Mesodermal cell (in vitro differentiated cells): ENCODE results near the gene IL13.

Source experiments
- H3K27ac ChIP-seq: 2 replicates; pipeline ENCODE4 v1.7.0; 2013; ENCODE audit warnings: mild to moderate bottlenecking, low read depth, low read length, moderate library complexity; ENCODE audit not compliant: severe bottlenecking
- H3K36me3 ChIP-seq: 2 replicates; pipeline ENCODE4 v1.7.1; 2013; ENCODE audit warnings: mild to moderate bottlenecking, low read length, moderate library complexity; ENCODE audit not compliant: control insufficient read depth, insufficient read depth
- H3K4me1 ChIP-seq: one replicate; pipeline ENCODE4 v1.7.1; 2013; ENCODE audit warnings: mild to moderate bottlenecking, low read length; ENCODE audit not compliant: insufficient read depth, control insufficient read depth, poor library complexity, severe bottlenecking
- H3K4me3 ChIP-seq: 2 replicates; pipeline ENCODE4 v1.7.0; 2013; ENCODE audit warnings: low read length, control low read depth, mild to moderate bottlenecking; ENCODE audit not compliant: insufficient read depth, poor library complexity, severe bottlenecking; ENCODE audit errors: extremely low read depth
- H3K9me3 ChIP-seq: 2 replicates; pipeline ENCODE4 v1.7.1; 2013; ENCODE audit warnings: mild to moderate bottlenecking, low read length, moderate library complexity; ENCODE audit not compliant: control insufficient read depth
- WGBS, 2 experiments: methylation state at CpG; one replicate each; pipeline ENCODE4 v1.1.5; 2013; ENCODE audit warnings: missing lambda C conversion rate in 2 of 2; ENCODE audit not compliant: insufficient coverage in 2 of 2; 5-methylcytosine and 5-hydroxymethylcytosine counted together

The IL13 gene

GRCh38 chr5:132673488-132673887 lies 15.5 kb downstream of the IL13 start:
- WGBS, 2 experiments: 100% methylated on average over 1 of the region's 1 CpG; no CpG with 5 or more reads in 1 of the 2 experiments
- no peaks in the 10 kb centered on the region for H3K36me3 ChIP-seq

DNA sequence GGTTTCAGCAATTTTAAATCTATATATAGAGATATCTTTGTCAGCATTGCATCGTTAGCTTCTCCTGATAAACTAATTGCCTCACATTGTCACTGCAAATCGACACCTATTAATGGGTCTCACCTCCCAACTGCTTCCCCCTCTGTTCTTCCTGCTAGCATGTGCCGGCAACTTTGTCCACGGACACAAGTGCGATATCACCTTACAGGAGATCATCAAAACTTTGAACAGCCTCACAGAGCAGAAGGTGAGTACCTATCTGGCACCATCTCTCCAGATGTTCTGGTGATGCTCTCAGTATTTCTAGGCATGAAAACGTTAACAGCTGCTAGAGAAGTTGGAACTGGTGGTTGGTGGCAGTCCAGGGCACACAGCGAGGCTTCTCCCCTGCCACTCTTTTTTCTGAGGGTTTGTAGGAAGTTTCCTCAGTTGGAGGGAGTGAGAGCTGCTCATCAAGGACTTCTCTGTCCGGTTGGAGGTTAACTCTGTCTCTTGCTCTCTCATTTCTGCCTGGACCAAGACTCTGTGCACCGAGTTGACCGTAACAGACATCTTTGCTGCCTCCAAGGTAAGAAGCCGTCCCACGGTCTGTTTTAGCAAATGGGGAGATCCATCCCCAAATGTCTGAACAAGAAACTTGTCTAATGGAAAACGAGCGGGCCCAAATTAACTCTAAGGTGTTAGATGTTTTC lies 16.1 kb downstream of the IL13 start, which contains the start of gene IL4:
Gene IL4, plus strand, starts transcription at position 51 of the 692 bp plus-strand sequence. Its CDS starts 62 bp downstream, at position 113.
- WGBS, 2 experiments: 83 to 87% methylated on average over 12 to 14 of the region's 14 CpGs
- Histone ChIP-seq H3K27ac (no peak within 1 kb of the TSS), H3K36me3 (no peaks in the 10 kb centered on the region), H3K4me1 (peaks cover 18% of the 10 kb centered on the region), H3K4me3 (no peak within 1 kb of the TSS), H3K9me3 (no peaks in the 10 kb centered on the region)

More at GRCh38 chr5:132673488-132673887, 15.5 kb downstream of the IL13 start:
- peaks cover 18% of the 10 kb centered on the region for H3K4me1 ChIP-seq
- H3K9me3 ChIP-seq: no peaks in the 10 kb centered on the region
- H3K4me3 ChIP-seq: no peak overlapping the region
- no peak overlapping the region for H3K27ac ChIP-seq

- H3K4me1 ChIP-seq: peaks cover 20% of the 10 kb centered on the region
- WGBS, 2 experiments: 93 to 94% methylated on average over 7 to 9 of the region's 13 CpGs
- no peak overlapping the region for H3K4me3 ChIP-seq
- no peaks in the 10 kb centered on the region for H3K36me3 ChIP-seq
- H3K9me3 ChIP-seq: no peaks in the 10 kb centered on the region
- H3K27ac ChIP-seq: no peak overlapping the region
These were observed 16.9 kb downstream of the IL13 start for GRCh38 chr5:132674671-132675506.

GRCh38 chr5:132675936-132676689 lies 18.1 kb downstream of the IL13 start:
- H3K36me3 ChIP-seq: no peaks in the 10 kb centered on the region
- H3K27ac ChIP-seq: no peak overlapping the region
- 94 to 96% methylated on average over 6 to 8 of the region's 11 CpGs for WGBS, 2 experiments

GRCh38 chr5:132677191-132677590 lies 19.2 kb downstream of the IL13 start:
- 61 to 68% methylated on average over 6 to 7 of the region's 7 CpGs for WGBS, 2 experiments
- Histone ChIP-seq H3K4me1 (peaks cover 25% of the 10 kb centered on the region), H3K36me3 (no peaks in the 10 kb centered on the region), H3K9me3 (no peaks in the 10 kb centered on the region), H3K27ac (no peak overlapping the region), H3K4me3 (no peak overlapping the region)

More at GRCh38 chr5:132675936-132676689, 18.1 kb downstream of the IL13 start:
- Histone ChIP-seq H3K9me3 (no peaks in the 10 kb centered on the region), H3K4me1 (peaks cover 25% of the 10 kb centered on the region), H3K4me3 (no peak overlapping the region)

DNA sequence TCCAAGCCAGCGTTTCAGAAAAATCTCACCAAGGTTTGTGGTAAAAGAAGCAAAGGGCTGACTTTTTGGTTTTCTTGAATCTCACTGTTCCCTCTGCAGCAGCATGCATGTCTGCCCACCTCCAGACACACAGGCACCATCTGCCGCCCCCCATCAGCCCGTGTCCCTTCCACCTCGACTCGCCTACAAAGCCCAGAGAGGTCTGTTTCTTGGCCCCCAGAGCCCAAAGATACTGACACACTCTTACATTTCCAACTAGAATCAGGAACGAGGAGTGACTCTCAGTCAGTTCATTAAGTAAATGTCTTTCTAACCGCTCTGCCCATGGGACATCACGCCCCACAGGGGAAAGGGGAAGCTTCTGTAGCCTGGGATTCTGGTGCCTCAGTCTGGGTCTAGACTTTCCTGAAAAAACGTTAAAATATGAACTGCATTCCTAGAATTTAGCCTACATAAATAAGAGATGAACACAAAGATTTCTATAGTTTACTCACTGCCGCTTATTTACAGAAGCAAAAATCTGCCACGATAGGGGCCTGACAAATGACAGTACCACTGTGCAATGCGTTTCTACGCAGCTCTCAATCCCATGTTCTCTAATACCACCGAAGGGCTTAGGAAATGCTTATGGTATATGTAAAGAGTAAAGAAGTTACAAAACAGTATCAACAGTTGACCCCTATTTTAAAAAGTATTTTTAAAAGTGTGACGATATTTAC lies 19.9 kb downstream of the IL13 start:
- H3K9me3 ChIP-seq: no peaks in the 10 kb centered on the region
- peaks cover 25% of the 10 kb centered on the region for H3K4me1 ChIP-seq
- no peaks in the 10 kb centered on the region for H3K36me3 ChIP-seq
- no peak overlapping the region for H3K27ac ChIP-seq
- H3K4me3 ChIP-seq: no peak overlapping the region
- WGBS, 2 experiments: 86 to 88% methylated on average over 8 to 11 of the region's 15 CpGs

- 86 to 92% methylated on average over 1 of the region's 1 CpG for WGBS, 2 experiments
- Histone ChIP-seq H3K9me3 (no peaks in the 10 kb centered on the region), H3K36me3 (no peaks in the 10 kb centered on the region), H3K27ac (no peak overlapping the region), H3K4me1 (peaks cover 25% of the 10 kb centered on the region), H3K4me3 (no peak overlapping the region)
These were observed 20.8 kb downstream of the IL13 start for GRCh38 chr5:132678735-132679134.

DNA sequence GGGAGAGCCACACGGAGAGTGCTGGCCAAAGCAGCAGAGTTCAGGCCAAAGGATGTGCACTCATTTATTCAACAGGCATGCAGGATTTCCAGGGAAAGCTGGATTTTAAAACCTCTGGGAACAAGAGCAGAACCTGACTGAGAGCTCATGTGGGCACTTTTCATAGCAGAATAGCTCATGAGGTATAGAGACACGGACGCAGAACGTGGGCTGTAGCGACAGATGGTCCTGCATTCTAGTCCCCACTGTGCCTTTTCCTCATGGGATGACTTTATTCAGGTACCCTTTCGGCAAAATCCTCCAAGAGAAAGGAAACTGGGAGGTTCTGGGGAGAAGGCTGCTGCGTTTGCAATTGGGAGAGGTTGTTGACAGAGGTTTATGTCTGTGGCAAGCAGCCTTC lies 21.2 kb downstream of the IL13 start:
- no peaks in the 10 kb centered on the region for H3K36me3 ChIP-seq

DNA sequence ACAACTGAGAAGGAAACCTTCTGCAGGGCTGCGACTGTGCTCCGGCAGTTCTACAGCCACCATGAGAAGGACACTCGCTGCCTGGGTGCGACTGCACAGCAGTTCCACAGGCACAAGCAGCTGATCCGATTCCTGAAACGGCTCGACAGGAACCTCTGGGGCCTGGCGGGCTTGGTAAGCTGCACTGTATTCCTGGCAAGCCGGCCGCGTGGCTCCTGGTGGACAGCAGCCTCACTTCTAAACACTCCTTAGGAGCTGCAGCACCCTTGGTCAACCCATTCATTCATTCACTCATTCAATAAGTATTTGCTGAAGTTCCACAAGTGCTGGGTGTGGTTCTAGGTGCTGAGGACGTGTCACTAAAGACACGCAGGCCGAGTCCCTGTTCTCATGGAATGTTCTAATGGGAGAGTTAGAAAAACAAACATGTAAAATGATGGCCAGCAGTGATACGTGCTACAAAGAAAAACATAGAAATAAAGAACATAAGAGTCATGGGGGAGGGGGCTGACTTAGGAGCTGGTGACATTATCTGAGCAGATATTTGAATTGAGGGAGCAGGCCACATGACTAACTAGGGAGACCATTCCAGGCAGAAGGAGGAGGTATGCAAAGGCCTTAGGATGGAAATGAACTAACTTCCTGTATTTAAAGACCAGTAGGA lies 21.9 kb downstream of the IL13 start:
- H3K4me3 ChIP-seq: no peak overlapping the region
- H3K36me3 ChIP-seq: no peaks in the 10 kb centered on the region
- peaks cover 25% of the 10 kb centered on the region for H3K4me1 ChIP-seq
- H3K27ac ChIP-seq: no peak overlapping the region
- H3K9me3 ChIP-seq: no peaks in the 10 kb centered on the region
- WGBS, 2 experiments: 92 to 97% methylated on average over 8 of the region's 15 CpGs

More for the DNA sequence above, 21.2 kb downstream of the IL13 start:
- Histone ChIP-seq H3K9me3 (no peaks in the 10 kb centered on the region), H3K4me1 (peaks cover 25% of the 10 kb centered on the region), H3K27ac (no peak overlapping the region), H3K4me3 (no peak overlapping the region)
- 95 to 98% methylated on average over 6 to 7 of the region's 7 CpGs for WGBS, 2 experiments
